GM10266 (cell line): ENCODE results near the gene RAP2A.

Experiments used
- DNase-seq: peaks from one replicate; pipeline ENCODE4 v3.0.0; 2012; ENCODE audit errors: extremely low spot score
- CTCF ChIP-seq: IDR thresholded peaks from 2 replicates; pipeline ENCODE4 v1.5.1; 2012; ENCODE audit warnings: mild to moderate bottlenecking, low read depth; ENCODE audit not compliant: control insufficient read depth, insufficient read depth; ENCODE audit errors: missing control alignments

The RAP2A gene

DNA sequence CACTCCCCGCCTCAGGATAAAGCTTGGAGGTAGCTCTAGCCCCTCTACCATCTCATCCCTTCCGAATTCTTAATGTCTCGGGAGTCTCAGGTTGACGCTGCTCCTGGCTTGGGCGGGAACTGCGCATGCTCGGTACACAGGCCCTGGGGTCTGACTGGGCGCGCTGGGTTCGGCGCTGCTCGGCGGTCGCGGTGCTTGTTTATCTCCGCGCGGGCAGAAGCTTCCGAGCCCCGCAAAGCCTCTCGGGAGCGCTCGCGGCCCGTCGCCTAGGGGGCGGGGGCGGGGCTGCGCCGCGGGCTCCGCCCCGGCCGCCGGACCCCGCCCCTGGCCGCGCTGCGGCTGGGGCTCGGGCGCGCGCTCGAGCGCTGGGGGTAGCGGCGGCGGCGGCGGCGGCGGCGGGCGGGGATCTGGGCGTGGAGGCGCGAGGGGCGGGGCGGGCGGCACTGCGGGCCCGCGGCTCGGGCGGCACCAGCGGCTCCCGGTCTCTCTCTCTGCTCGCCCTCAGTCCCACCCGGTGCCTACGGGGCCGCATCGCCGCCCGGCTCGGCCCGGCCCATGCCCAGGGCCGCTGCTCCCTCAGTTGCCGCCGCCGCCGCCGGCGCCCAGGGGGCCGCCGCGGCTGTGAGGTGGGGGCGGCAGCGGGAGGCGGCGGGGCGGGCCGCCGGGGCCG is at the start of gene RAP2A:
Gene RAP2A, plus strand, starts transcription at position 443 of the 670 bp plus-strand sequence. CDS start 302 bp downstream, outside the sequence.
- peak; percentile 52 for TF ChIP-seq CTCF
- DNase-seq, result peak; percentile 87

DNA sequence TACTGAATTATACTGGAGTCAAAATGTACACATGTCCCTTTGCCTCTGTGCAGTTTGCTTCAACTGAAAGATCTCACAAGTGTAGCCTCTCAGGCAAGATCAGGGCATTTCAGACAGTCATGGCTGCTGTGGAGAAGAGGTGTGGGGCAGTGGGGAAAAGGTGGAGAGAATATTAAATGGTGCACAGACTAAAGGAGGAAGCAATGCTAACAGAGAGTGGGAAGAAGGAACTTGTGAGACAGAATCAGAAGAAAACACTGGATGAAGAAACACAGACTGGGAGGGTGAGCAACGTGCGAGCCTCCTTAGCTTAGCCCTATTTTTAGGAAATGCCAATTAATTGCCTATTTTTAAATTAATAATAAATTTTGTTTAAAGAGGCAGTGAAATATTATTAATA is 49.6 kb upstream of the RAP2A start:
- no peak for DNase-seq
- TF ChIP-seq CTCF, result no peak

GRCh38 chr13:97385146-97385545 is 48.8 kb upstream of the RAP2A start:
- DNase-seq, result no peak
- TF ChIP-seq CTCF, result no peak

DNA sequence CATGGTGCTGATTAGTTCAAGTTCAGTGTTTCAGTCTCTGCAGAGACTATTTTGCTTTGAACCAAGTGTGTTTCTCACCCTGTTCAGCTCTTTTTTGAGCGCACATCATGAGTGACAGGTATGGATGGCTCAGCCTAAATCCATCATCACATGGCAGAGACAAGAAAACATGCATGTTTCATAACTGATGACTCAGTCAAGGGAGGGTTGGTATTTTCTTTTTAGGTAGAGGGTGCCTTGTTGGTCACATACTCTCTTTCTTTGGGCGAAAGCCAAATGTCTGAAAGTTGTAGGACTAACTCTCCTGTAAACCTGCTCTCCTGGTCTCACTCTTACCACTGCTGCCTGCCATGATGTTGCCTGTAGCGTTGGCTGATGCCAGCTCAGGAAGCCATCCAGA is 48.1 kb upstream of the RAP2A start:
- no peak for DNase-seq
- no peak for TF ChIP-seq CTCF

GRCh38 chr13:97386801-97387484 is 47.0 kb upstream of the RAP2A start:
- DNase-seq, result no peak
- TF ChIP-seq CTCF, result no peak

DNA sequence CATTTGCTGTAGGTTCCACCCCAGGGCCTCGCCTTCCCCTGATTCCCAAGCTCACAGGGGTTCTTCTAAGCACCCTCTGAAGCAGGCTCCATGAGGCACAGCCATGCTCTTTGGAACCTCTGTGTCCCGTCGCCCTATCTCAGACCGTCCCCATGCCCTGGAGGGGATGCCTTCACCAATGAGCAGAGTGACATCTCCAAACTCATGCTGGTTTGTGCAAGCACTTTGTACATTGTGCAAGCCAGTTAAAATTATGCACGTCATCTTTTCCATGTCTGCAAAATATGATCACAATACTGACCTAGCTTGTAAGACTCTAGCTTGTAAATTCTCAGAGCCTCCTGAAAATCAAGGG is 46.5 kb upstream of the RAP2A start:
- DNase-seq, result no peak
- no peak for TF ChIP-seq CTCF

GRCh38 chr13:97387890-97388289 is 46.1 kb upstream of the RAP2A start:
- TF ChIP-seq CTCF, result no peak
- no peak for DNase-seq
